KG1 (cell line): ENCODE results near the gene ZNF569.
"Not testable (repeated sequence)": the region's sequence is repeated elsewhere in the genome, so short reads cannot be mapped to it uniquely, and the experiment has no call there.

Experiments used
- DNase-seq: peaks from one replicate; lab custom pipeline; 2025; lab: John Stamatoyannopoulos, UW

The ZNF569 gene

GRCh38 chr19:37401078-37401477 lies 66.2 kb downstream of the ZNF569 start:
- no peak for DNase-seq

GRCh38 chr19:37391399-37391798 lies 75.8 kb downstream of the ZNF569 start:
- DNase-seq: not testable (repeated sequence)

- DNase-seq: no peak
Measured at GRCh38 chr19:37389234-37389633, 78.0 kb downstream of the ZNF569 start.

GRCh38 chr19:37370880-37371661 lies 96.2 kb downstream of the ZNF569 start, which contains the start of gene ZNF527:
TSS of gene ZNF527 (plus strand) at chr19:37371099. CDS start at chr19:37374199, 3,100 bp downstream.
- DNase-seq: peak; percentile 82

- DNase-seq: not testable (repeated sequence)
Measured at GRCh38 chr19:37370386-37370879, 96.8 kb downstream of the ZNF569 start.

GRCh38 chr19:37362733-37363132 lies 104.5 kb downstream of the ZNF569 start:
- no peak for DNase-seq

GRCh38 chr19:37361994-37362393 lies 105.2 kb downstream of the ZNF569 start:
- DNase-seq: no peak
